Neural cell (in vitro differentiated cells): ENCODE measurements around the gene AGAP2. TPM values are rescaled to one million over a fixed set of nuclear protein-coding genes. Genes with fewer than 3 reads are reported as not detected.

Source experiments
- H2AFZ ChIP-seq: fragments of 200-600, 300-800 bp; sonication (generic), shearing (Covaris generic); 2 replicates; pipeline ENCODE4 v1.6.0; 2014; ENCODE audit warnings: low read depth, mild to moderate bottlenecking, antibody characterized with exemption, low read length, moderate library complexity
- H3F3A ChIP-seq: fragments of 200-600 bp; shearing (Covaris generic); 2 replicates; pipeline ENCODE4 v1.6.1; 2016; ENCODE audit warnings: mild to moderate bottlenecking, moderate library complexity, mixed read lengths, antibody characterized with exemption, low read length; ENCODE audit not compliant: insufficient read depth, poor library complexity, severe bottlenecking
- H3K27ac ChIP-seq: fragments of 200-600, 300-800 bp; sonication (generic), shearing (Covaris generic); 2 replicates; pipeline ENCODE4 v1.5.1; 2014; ENCODE audit warnings: mild to moderate bottlenecking, low read length, moderate library complexity
- H3K27me3 ChIP-seq: fragments of 300-800, 200-600 bp; sonication (generic), shearing (Covaris generic); 2 replicates; pipeline ENCODE4 v1.6.0; 2014; ENCODE audit warnings: mild to moderate bottlenecking, low read depth, low read length, moderate library complexity; ENCODE audit not compliant: insufficient read depth
- H3K36me3 ChIP-seq: fragments of 300-800, 200-600 bp; sonication (generic), shearing (Covaris generic); 2 replicates; pipeline ENCODE4 v1.5.1; 2014; ENCODE audit warnings: mild to moderate bottlenecking, antibody characterized with exemption, low read length, moderate library complexity; ENCODE audit not compliant: insufficient read depth
- H3K4me2 ChIP-seq: fragments of 300-800, 200-600 bp; sonication (generic), shearing (Covaris generic); 2 replicates; pipeline ENCODE4 v1.6.0; 2014; ENCODE audit warnings: mild to moderate bottlenecking, low read length
- H3K4me3 ChIP-seq: fragments of 300-800, 200-600 bp; sonication (generic), shearing (Covaris generic); 2 replicates; pipeline ENCODE4 v1.5.1; 2014; ENCODE audit warnings: mild to moderate bottlenecking, low read length, moderate library complexity
- H3K79me2 ChIP-seq: fragments of 200-600 bp; shearing (Covaris generic); replicated peaks from 2 replicates; pipeline ENCODE4 v1.6.0; 2014; ENCODE audit warnings: mild to moderate bottlenecking, low read length, moderate library complexity; ENCODE audit not compliant: insufficient read depth
- H3K9ac ChIP-seq: fragments of 300-800, 200-600 bp; sonication (generic), shearing (Covaris generic); 2 replicates; pipeline ENCODE4 v1.6.1; 2016; ENCODE audit warnings: mild to moderate bottlenecking, low read length, mixed read lengths
- H3K9me2 ChIP-seq: fragments of 200-600 bp; shearing (Covaris generic); 2 replicates; pipeline ENCODE4 v1.6.1; 2016; ENCODE audit warnings: mild to moderate bottlenecking, low read length, mixed read lengths; ENCODE audit not compliant: insufficient read depth
- H3K9me3 ChIP-seq: fragments of 200-600, 300-800 bp; sonication (generic), shearing (Covaris generic); 2 replicates; pipeline ENCODE4 v1.6.1; 2016; ENCODE audit warnings: mild to moderate bottlenecking, mixed run types, low read length, moderate library complexity, mixed read lengths
- H4K20me1 ChIP-seq: fragments of 200-600 bp; shearing (Covaris generic); 2 replicates; pipeline ENCODE4 v1.6.1; 2016; ENCODE audit warnings: mild to moderate bottlenecking, mixed run types; ENCODE audit not compliant: insufficient read depth
- CTCF ChIP-seq: fragments of 450-650 bp; IDR thresholded peaks from 2 replicates; pipeline ENCODE4 v1.5.1; 2014; ENCODE audit warnings: antibody characterized with exemption, mild to moderate bottlenecking, moderate library complexity; ENCODE audit not compliant: poor library complexity, severe bottlenecking
- EP300 ChIP-seq: fragments of 450-650 bp; conservative IDR thresholded peaks from 2 replicates; pipeline ENCODE4 v1.6.1; 2014; ENCODE audit warnings: antibody characterized with exemption, mild to moderate bottlenecking, moderate library complexity; ENCODE audit not compliant: poor library complexity, severe bottlenecking
- EZH2 ChIP-seq: fragments of 200-600, 300-800 bp; shearing (Covaris generic), sonication (generic); IDR thresholded peaks from 2 replicates; pipeline ENCODE4 v1.6.1; 2014; ENCODE audit warnings: antibody characterized with exemption, low read length, borderline replicate concordance, mild to moderate bottlenecking; ENCODE audit not compliant: insufficient read depth, poor library complexity, severe bottlenecking
- MXI1 ChIP-seq: fragments of 450-650 bp; conservative IDR thresholded peaks from 2 replicates; pipeline ENCODE4 v1.6.1; 2014; ENCODE audit warnings: antibody characterized with exemption, mild to moderate bottlenecking; ENCODE audit not compliant: poor library complexity, severe bottlenecking
- POLR2AphosphoS5 ChIP-seq: IDR thresholded peaks from 2 replicates; pipeline ENCODE4 v1.6.1; 2012
- RAD21 ChIP-seq: fragments of 450-650 bp; conservative IDR thresholded peaks from 2 replicates; pipeline ENCODE4 v1.6.1; 2014; ENCODE audit warnings: antibody characterized with exemption, mild to moderate bottlenecking, moderate library complexity
- REST ChIP-seq: IDR thresholded peaks from 2 replicates; pipeline ENCODE4 v1.6.1; 2012; ENCODE audit warnings: borderline replicate concordance
- SMC3 ChIP-seq: fragments of 450-650 bp; conservative IDR thresholded peaks from 2 replicates; pipeline ENCODE4 v1.6.1; 2014; ENCODE audit warnings: antibody characterized with exemption, mild to moderate bottlenecking, moderate library complexity; ENCODE audit not compliant: poor library complexity
- TAF1 ChIP-seq: IDR thresholded peaks from 2 replicates; pipeline ENCODE4 v1.6.1; 2012; ENCODE audit warnings: low read depth
- polyA plus RNA-seq: library from polyadenylated mRNA; depleted of rRNA; stranded (reverse); fragments of >200 nt; gene quantifications from 2 replicates; pipeline ENCODE4 v1.2.3, GENCODE V29; 2014

AGAP2 gene
- polyA plus RNA-seq, 1 donor from 2014 or later, result 19.3 TPM

DNA sequence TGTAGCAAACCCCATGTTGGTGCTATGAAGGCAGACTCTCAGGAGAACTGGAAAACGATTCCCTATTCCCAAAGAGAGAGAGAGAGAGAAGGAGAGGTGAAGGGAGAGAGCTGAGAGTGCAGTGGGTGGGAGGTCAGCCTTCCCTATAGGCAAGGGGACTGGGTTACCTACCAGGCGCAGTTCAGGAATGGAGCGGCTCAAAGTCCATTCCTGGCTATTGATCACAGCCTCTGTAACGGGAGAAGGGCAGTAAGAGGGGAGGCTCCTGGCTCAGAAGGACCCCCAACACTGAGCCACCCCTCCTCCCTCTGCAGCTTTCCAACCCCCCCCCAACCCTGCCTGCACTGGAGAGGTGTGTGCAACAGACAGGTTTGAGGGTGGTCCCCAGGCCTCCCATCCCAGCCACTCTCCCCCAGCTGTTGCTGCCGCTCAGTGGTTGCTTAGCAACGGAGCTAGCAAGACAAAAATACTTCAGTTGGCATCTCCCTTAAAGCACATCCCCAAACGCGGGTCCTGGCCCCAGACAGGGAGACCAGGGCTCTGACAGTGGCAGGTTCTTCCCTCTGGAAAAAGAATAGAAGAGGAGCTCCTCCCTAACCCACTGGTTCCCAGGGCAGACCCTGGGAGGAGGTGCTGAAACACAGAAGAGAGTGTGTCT, 3.2 kb downstream of the AGAP2 start:
- Histone ChIP-seq H4K20me1 (peaks cover 20% of the 10 kb centered on the region), H3K9me3 (no peaks in the 10 kb centered on the region), H3K9ac (peak overlapping the region; percentile 95), H3F3A (no peaks in the 10 kb centered on the region), H3K9me2 (no peaks in the 10 kb centered on the region), H3K36me3 (peaks cover 16% of the 10 kb centered on the region), H2AFZ (no peak overlapping the region), H3K27me3 (peaks cover 50% of the 10 kb centered on the region), H3K4me2 (peak overlapping the region; percentile 90), H3K27ac (no peak overlapping the region), H3K4me3 (peak overlapping the region; percentile 88), H3K79me2 (no peaks in the 10 kb centered on the region)
- no peak for TF ChIP-seq POLR2AphosphoS5
- TF ChIP-seq EZH2, result no peak
- no peak for TF ChIP-seq SMC3
- no peak for TF ChIP-seq REST
- TF ChIP-seq RAD21, result no peak
- TF ChIP-seq EP300, result no peak
- TF ChIP-seq TAF1, result no peak
- TF ChIP-seq MXI1, result no peak
- no peak for TF ChIP-seq CTCF

GRCh38 chr12:57734591-57734990, 4.0 kb downstream of the AGAP2 start:
- peak overlapping the region; percentile 88 for H3K4me3 ChIP-seq
- H2AFZ ChIP-seq, result no peak overlapping the region
- H3K9me2 ChIP-seq, result no peaks in the 10 kb centered on the region
- peaks cover 20% of the 10 kb centered on the region for H4K20me1 ChIP-seq
- H3K27me3 ChIP-seq, result peaks cover 58% of the 10 kb centered on the region
- H3K36me3 ChIP-seq, result peaks cover 16% of the 10 kb centered on the region
- H3K9me3 ChIP-seq, result no peaks in the 10 kb centered on the region
- TF ChIP-seq SMC3, result no peak
- H3K27ac ChIP-seq, result no peak overlapping the region
- no peaks in the 10 kb centered on the region for H3K79me2 ChIP-seq
- H3F3A ChIP-seq, result no peaks in the 10 kb centered on the region
- H3K9ac ChIP-seq, result no peak overlapping the region
- no peak overlapping the region for H3K4me2 ChIP-seq
